GM18519 (cell line): ENCODE measurements around the gene PLCL1.

Source experiments
- ATAC-seq: cut with Tn5 transposase; IDR thresholded peaks from one replicate; pipeline ENCODE4 v1.9.1; 2021; ENCODE audit warnings: mild to moderate bottlenecking, moderate library complexity; ENCODE audit not compliant: unreplicated experiment, low FRiP score

PLCL1 gene

DNA sequence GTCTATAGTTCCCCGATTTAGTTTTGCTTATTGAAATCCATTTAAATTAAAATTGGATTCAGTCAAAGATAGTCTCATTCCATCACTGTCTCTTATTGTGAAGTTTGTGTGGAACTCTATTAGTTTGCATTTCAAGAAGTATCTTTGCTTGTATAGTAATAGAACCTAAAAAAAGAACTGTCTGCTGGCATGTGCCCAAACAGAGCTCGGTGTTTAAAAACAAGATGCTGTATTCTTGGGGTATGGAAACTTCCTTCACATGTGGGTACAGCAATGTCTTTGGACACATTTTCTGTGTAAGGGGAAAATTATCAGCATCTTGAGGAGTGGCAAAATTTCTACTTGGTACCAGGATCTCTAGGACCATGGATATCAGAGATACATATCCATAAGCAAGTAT lies 292.6 kb downstream of the PLCL1 start:
- ATAC-seq: no peak

DNA sequence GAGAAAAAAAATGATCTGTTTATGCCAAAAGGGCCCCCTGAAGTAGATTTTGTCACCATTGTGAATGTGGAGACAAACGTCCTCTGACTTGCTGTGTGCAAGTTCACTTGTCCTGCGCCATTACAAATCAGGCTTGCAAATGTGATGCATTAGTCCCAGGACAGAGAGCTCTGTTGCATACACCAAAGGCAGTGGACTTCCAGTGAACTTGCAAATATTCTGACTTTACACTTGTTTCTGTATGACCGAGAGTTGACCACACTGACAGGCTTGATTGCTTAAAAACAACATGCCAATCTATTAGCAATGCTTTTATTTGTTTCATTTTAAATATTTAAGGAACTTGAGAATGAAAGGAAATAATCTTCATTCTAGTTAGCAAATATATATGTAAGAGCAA lies 293.2 kb downstream of the PLCL1 start:
- no peak for ATAC-seq

DNA sequence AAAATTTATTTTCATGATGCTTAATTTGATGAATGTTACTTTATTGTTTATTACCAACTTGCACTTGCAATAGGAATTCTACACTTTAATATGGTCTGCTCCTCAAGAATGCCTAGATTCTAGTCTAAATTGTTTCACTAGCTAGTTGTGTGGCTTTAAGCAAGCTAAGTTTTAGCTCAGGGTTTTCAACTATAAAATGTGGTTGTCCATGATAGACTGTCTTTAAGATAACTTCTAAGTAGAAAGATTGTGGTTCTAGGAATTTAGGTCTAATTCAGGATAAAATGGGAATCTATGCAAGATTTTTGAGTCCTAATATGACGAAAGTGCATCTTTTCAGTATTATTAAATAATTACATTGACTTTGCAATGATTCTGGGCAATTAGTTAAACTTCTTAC lies 294.0 kb downstream of the PLCL1 start:
- ATAC-seq: no peak

DNA sequence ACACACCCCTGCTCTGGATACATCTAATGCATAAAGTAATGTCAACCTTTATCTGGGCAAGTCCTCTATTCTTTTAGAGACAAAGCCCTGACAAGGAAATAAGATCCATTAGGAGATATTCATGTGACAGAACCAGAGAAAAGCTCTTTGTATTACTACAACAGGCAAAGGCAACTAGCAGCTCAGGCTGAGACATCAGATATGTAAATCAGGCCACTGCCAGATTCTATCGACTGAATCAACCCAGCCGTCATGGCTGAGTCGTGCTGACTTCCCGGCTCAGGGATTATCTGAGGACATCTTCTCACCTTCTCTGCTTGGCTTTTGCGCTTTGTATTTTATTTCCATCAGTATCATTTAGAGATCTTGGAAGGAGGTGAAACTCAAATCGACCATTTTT lies 294.5 kb downstream of the PLCL1 start:
- no peak for ATAC-seq

DNA sequence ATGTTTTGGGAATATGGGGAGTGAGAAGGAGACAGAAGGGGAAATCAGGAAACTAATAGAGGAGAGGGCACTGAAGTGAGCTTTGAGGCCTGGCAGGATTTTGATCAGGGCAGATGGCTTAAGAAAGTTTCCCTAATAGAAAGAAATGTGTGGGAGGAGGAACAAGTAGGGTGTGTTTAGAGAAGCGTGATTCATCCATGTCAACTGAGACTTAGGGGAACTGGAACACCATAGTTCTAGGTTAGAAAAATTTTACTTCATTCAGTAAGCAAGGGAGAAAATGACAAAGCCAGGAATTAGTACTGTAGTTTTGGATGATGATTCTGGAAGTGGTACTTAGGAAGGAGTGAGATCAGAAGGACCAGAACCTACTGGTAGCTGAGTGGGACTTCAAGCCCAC lies 296.0 kb downstream of the PLCL1 start:
- no peak for ATAC-seq

DNA sequence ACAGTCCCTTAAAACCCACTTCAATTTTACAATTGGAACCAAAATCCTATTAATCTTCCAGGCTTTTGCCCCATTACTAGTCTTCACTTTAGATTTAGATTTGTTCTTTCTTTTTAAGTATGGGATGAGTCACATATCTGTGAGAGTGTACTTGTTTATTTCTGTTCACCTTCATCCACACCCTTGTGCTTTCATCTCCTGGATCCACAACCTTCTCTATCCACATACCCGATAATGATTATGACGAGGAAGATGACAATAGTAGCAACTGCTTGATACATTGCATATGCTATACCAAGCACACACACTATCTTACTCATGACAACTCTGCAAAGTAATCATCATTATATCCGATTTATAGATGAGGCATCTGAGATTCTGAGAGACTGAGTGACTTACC lies 297.3 kb downstream of the PLCL1 start:
- no peak for ATAC-seq

DNA sequence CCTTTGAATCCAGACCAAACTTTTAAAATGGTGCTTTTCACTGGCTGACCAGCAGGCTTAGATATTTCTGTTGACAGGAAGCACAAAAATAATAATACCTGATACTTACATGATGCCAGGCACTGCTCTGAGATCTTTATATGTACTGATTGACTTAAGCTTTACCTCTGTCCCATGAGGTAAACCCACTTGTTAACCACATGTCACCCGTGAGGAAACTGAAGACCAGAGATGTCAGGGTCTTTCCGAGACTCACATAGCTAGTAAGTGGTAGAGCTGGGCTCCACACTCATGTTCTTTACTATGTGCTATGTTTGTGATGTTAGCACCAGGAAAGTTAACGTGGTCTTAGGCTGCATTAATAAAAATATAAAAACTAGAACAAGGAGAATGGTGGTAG lies 297.7 kb downstream of the PLCL1 start:
- ATAC-seq: no peak

DNA sequence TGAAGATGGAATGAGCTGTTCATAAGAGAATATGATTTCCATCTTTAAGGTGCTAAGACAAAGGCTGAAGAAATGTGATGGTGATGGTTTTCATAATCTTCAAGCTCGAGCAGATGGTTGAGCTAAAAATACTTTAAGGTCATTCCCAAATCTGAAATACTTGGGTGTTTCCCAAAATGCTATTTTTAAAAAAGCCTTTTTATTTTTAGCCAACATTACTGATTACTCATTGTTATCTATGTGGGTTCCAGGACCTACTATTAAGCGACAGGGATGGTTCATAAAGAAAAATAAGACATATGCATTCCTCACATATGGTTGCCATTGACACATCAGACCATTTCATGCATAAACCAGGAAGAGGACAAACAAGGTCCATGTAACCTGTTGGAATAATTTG lies 298.5 kb downstream of the PLCL1 start:
- ATAC-seq: no peak

DNA sequence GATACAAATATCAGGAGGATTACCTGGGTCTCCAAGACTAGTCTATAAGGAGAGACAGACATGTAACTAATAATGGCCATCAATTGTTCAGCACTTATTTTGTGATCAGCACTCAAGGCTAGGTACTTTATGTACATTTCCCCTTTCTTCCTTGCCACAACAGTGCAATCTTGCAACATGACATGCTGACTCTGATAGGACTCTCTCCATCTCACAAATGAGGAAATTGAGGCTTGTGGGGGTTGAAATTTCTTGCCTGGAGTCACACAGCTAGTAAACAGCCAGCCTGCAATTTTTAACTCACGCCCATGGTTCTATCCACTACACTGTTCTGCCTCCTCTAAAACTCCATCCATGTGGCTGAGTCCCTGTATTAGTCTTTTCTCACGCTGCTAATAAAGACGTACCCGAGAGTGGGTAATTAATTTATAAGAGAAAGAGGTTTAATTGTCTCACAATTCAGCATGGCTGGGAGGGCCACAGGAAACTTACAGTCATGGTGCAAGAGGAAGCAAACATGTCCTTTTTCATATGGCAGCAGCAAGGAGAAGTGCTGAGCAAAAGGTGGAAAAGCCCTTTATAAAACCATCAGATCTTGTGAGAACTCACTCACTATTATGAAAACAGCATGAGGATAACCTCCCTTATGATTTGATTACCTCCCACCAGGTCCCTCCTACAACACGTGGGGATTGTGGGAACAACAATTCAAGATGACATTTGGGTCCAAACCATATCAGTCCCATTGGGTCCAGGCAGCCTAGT lies 302.4 kb downstream of the PLCL1 start:
- no peak for ATAC-seq

DNA sequence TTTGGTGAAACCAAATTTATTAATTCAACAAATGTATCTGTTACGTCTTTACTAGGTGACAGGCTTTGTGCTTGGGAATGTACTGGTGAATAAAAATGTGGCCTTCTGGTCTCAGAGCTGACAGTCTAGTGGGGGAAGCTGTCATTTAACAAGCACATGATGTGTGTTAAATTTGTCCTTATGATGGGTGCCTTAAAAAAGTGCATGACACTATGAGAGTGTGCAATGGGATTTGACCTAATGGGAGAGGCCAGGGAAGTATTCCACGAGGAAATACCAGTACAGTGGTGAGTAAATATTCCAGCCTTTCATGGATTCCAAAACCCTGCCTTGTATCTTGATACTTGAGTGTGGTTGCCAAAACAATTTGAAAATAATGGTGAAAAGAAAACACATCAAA lies 308.9 kb downstream of the PLCL1 start:
- ATAC-seq: no peak

DNA sequence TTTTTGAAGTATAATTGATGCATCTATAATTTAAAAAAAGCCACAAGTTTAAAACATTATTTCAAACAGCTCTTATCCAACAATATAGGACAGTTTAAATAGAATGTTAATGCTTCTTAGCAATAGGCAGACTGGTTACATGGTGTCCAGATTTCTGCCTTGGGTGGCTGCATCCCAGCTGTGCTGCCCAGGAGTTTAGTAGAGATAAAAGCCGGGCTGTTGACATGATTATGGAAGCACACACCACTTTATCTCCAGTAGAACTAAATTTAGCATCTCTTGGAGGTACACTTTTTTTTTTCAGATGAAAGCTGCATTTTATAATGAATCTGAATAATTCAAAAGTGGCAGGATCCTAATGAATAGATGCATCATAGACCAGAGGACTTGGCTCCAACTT lies 309.7 kb downstream of the PLCL1 start:
- no peak for ATAC-seq

DNA sequence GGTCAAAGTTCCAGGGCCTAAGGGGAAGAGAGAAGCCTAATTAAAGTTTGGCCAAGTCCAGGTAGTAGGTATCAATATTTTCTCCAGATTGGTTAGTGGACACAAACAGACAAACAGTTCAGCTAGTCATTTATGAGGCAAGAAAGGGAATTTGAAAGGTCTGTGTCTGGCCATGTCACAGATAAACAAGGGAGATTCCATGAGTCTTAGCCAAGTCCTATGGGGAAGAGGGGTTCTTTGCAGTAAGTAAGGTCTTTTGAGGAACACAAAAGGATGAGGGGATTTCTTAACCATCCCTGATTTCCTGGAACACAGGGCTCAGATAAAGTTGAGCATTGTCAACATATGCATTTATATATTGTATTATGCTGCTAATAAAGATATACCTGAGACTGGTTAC lies 310.8 kb downstream of the PLCL1 start:
- no peak for ATAC-seq

DNA sequence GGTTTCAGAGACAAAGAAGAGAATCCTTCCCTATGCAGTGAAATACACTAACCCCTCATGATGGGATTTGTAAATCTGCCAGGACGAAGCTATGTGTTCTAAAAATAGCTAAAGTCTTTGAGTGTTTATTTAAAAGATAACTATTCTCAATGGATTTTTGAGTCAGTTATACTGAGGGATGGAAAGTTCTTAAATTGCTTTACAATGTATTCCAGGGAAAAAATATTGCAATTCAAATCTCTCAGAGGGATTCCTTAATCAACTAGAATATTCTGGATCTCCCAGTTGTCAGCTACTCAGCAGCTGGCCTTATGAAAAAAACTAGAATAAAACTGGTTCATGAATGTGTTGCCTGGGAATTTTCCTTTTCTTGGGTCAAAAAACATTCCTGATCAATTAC lies 312.4 kb downstream of the PLCL1 start:
- no peak for ATAC-seq

DNA sequence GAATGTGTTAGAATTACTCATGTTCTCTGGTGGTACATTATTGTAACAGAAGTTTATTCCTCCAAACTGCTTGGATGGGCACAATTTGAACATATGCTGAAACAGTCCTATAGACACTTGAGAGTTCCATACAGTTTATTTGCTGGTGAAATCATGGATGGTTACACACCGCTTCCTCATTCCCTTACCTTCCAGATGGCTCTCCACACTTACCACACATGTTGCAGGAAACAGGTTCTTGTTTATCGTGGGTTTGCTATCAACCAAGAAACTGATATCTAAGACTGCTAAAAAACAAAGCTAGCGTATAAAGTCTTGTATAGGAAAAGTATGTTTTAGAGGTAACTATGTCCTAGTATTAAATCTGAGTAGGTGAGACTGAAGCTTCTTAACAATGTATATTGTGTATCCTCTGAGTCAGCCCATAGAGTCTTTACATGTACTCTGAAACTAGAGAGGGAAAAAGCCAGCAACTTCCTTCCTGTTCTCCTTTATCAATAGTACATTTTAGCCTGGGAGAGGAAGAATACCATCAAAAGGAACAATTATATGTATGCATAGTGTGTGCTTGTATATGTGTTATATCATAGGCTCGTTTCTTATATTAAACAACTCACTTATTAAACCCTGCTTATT lies 313.1 kb downstream of the PLCL1 start:
- no peak for ATAC-seq

DNA sequence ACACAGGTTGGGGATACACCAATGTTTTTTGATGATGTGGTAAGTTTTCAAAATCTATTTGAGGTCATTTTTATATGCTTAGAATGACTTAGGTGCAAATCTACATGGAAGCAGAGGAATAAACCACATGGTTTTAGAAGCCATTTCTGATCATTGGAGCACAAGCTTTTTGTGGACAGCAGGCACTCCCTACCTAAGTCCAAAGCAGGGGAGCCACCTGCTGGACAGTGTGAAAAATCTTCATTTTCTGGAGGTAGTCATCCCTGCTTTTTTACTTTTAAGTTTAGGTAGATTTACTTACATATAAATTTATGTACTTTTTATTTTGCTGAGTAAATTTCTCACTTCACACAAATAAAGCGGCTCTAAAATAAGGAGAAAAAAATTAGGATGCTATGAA lies 323.2 kb downstream of the PLCL1 start:
- no peak for ATAC-seq

DNA sequence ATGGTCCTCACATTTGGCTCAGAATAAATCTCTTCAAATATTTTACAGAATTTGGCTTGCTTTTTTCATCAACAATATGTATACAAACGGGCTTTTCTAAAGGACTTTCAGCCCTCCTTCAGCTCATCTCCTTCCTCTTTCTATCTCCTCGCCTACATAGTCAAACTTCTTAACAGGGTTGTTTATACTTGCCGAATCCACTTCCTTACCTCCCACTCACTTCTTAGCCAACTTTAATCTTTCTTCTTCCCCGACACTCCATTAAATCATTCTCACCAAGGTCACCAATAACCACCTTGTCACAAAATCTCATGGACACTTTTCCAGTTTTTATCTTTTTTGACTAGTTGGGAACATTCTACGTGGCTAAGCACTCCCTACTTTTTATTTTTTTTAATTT lies 325.2 kb downstream of the PLCL1 start:
- ATAC-seq: no peak

DNA sequence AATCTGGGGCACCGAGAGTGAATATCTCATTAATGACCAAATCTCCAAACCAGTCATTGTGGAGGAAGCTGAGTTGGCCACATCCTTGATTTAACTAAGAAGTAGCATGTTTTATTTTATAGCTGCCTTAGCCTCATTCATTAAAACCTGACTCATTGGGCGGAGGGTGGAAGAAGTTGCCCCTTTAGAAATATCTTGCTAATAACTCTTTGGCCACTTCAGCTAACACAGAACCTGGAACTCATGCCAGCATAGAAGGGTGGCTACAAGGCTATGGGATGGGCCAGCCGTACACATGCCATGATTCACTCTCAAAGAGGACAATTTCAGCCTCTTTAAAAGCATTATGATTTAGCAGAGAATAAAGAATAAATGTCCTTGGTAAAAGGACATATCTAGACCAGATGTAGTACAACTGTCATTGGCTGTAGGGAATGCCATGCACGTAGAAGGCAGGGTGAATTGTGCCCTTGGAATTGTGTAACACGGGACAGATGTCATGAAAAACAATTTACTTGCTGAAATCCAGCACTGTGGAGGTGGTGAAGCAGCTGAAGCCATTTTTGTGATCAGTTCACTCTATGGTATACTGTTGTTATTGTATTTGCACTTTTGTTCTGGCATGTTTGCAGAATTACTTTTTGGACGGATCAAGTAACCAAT lies 330.0 kb downstream of the PLCL1 start:
- no peak for ATAC-seq

DNA sequence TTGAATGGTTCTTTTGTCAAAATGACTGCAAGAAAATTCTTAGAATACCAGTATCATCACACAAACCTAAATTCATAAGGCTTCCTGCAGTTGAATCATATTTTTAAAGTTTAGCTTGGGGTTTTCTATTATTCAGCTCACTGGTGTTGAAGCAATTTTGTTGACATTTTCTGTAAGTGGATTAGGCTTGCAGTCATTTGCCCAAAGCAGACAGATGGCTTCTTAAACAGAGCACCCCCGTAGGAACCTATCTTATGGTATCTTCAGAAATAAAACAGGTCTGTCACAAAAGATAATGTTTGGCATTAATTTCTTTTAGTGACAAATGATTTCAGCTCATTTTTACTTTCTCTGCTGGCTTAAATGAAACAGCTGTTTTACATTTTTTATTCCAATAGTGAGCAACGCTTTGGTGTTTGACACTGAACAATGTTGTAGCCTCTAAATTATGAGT lies 331.1 kb downstream of the PLCL1 start:
- no peak for ATAC-seq

DNA sequence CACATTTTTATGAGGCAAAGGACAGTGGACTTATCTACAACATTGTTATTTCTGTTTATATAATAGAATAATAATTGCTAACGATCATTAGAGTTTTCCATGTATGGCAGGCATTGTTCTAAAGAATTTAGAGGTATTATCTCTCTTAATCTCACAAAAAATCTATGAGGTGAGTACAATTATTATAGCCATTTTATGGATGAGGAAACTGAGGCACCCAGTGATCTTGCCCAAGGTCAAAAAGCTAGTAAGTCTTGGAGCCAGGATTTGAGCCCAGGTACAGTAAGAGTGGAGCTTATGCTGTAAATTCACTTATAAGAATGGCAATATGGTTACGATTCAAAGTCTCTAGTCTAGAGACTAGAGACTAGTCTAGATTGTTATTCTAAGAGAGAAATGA lies 331.7 kb downstream of the PLCL1 start:
- ATAC-seq: no peak

DNA sequence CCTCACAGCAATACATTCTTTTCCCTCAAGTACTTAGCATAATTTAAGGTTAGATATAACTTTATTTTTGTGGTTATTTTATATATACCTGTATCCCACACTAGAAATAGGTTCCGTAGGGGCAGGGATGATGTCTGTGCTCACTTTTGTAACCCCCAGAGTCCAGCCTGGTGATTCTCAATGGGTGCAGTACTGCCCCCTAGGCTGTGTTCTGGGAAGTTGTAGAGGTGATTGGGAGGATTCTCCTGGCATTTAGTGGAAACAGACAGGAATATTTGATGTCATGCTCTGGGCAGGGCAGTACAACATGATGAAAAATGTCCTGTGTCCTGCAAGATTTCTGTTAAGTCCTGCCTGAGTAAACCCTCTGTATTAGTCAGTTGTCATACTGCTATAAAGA lies 333.3 kb downstream of the PLCL1 start:
- no peak for ATAC-seq

DNA sequence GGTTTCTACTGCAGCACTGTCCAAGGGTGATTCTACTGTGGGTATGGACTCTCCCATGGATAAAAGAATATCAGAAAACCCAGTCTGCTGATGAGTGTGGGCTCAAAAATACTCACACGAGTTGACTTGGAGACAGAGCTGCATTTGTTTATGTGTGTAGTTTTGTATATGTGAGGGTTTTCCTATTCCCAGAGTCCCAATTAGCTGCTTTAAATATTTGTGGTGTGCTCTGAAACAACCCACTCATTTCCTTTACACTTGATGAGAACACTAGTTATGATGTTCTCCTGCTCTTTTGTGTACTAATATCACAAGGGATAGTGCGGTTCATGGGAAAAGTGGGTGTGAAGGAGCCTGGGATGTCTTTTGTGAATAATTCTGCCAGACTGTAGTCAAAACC lies 337.3 kb downstream of the PLCL1 start:
- no peak for ATAC-seq

DNA sequence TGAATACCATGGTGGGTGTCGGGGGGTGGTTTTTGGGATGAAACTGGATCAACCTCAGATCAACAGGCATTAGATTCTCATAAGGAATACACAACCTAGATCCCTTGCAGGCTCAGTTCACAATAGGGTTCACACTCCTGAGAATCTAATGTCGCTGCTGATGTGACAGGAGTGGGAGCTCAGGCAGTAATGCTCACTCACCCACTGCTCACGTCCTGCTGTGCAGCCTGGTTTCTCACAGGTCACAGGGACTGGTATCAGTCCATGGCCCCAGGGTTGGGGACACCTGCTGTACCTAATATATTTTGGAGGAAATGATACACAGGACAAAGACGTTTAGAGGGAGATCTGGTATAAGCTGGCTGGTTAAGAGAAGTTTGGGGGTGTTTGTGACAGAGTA lies 338.8 kb downstream of the PLCL1 start:
- ATAC-seq: no peak
